SH-SY5Y (cell line): ENCODE results near the gene HP1BP3.

ENCODE experiments used
- GATA2 ChIP-seq: IDR thresholded peaks from 2 replicates; pipeline ENCODE4 v1.6.1; 2011; ENCODE audit warnings: mild to moderate bottlenecking, low read depth, low read length
- GATA3 ChIP-seq: IDR thresholded peaks from 2 replicates; pipeline ENCODE4 v1.6.1; 2011; ENCODE audit warnings: low read depth, mild to moderate bottlenecking, low read length, moderate library complexity

DNA sequence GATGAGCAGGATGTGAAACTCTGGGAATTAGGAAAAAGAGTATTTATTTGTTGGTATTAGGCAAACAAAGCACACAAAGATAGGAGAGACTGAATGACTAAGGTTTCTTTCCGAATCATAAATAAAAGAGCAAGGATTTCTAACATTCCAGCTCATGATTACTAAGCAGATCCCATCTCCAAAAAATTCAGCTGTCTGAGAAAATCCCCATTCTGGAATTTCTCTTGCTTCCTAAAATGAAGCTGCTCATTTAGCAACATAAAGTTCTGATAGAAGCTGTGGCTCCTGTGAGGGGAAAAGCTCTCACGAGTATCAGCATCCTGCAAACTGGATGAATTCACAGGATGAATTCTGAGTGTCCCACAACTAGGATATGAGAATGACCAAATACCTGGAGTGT is 47.9 kb downstream of the HP1BP3 start:
- no peak for TF ChIP-seq GATA2
- TF ChIP-seq GATA3, result no peak
